ENCODE measurements around the gene VSTM4. TPM values are rescaled to one million over a fixed set of nuclear protein-coding genes. Genes with fewer than 3 reads are reported as not detected.

VSTM4 gene
- total and polyA plus RNA-seq, 9 of the 15 experiments (the other 6 are each of a cell fraction or from before 2014, with no cell fraction given) = 1.0 to 7.9 (median 3.0) TPM

DNA sequence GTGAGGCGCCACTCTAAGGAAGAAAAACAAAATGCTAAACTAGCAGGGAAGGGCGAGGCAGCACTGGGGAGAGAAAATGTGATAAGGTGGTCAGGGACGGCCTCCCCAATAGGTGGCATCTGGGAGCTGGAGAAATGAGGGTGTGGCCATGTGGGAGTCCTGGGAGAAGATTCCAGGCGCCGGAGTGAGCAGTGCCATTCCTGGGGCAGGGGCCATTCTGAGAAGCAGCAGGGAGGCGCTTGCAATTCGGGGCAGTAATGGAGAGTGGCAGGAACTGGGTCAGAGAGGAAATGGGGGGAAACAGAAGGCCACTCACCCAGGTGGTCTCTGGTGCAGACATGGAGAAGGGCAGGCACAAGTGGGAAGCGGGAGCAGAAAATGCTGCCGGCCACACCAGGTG lies 113.9 kb downstream of the VSTM4 start (continued):
- TF ChIP-seq, protein P1, sequence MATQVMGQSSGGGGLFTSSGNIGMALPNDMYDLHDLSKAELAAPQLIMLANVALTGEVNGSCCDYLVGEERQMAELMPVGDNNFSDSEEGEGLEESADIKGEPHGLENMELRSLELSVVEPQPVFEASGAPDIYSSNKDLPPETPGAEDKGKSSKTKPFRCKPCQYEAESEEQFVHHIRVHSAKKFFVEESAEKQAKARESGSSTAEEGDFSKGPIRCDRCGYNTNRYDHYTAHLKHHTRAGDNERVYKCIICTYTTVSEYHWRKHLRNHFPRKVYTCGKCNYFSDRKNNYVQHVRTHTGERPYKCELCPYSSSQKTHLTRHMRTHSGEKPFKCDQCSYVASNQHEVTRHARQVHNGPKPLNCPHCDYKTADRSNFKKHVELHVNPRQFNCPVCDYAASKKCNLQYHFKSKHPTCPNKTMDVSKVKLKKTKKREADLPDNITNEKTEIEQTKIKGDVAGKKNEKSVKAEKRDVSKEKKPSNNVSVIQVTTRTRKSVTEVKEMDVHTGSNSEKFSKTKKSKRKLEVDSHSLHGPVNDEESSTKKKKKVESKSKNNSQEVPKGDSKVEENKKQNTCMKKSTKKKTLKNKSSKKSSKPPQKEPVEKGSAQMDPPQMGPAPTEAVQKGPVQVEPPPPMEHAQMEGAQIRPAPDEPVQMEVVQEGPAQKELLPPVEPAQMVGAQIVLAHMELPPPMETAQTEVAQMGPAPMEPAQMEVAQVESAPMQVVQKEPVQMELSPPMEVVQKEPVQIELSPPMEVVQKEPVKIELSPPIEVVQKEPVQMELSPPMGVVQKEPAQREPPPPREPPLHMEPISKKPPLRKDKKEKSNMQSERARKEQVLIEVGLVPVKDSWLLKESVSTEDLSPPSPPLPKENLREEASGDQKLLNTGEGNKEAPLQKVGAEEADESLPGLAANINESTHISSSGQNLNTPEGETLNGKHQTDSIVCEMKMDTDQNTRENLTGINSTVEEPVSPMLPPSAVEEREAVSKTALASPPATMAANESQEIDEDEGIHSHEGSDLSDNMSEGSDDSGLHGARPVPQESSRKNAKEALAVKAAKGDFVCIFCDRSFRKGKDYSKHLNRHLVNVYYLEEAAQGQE (IDR thresholded peaks at IDR 0.05; ENCODE audit: borderline replicate concordance) = peak; percentile 57; the same call in 1 of the 2 replicates
- TF ChIP-seq, protein P1 (CRISPR knock-in tag; IDR thresholded peaks at IDR 0.05; ENCODE audit: low read depth) = no peak
- TF ChIP-seq SREBF2 (CRISPR knock-in tag; IDR thresholded peaks at IDR 0.05) = no peak
